GM18909 (cell line): Measurements from ENCODE around the gene TFEC.
"Not testable (repeated sequence)": the region's sequence is repeated elsewhere in the genome, so short reads cannot be mapped to it uniquely, and the experiment has no call there.

ENCODE experiments used
- ATAC-seq: cut with Tn5 transposase; IDR thresholded peaks from one replicate; pipeline ENCODE4 v1.9.1; 2021; ENCODE audit warnings: mild to moderate bottlenecking; ENCODE audit not compliant: unreplicated experiment, poor library complexity

Gene TFEC, protein sequence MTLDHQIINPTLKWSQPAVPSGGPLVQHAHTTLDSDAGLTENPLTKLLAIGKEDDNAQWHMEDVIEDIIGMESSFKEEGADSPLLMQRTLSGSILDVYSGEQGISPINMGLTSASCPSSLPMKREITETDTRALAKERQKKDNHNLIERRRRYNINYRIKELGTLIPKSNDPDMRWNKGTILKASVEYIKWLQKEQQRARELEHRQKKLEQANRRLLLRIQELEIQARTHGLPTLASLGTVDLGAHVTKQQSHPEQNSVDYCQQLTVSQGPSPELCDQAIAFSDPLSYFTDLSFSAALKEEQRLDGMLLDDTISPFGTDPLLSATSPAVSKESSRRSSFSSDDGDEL

GRCh38 chr7:116030651-116031276 is at the start of gene TFEC:
TSS of gene TFEC (minus strand) at chr7:116030763. CDS start at chr7:115984441, 46,322 bp downstream.
- no peak for ATAC-seq

GRCh38 chr7:116075351-116076145 is 45.0 kb upstream of the TFEC start:
- ATAC-seq, result no peak

GRCh38 chr7:116071629-116072028 is 41.1 kb upstream of the TFEC start:
- ATAC-seq, result no peak

- ATAC-seq, result no peak
Measured at GRCh38 chr7:116064179-116064578, 33.6 kb upstream of the TFEC start.

- no peak for ATAC-seq
Measured at GRCh38 chr7:116062666-116063065, 32.1 kb upstream of the TFEC start.

- ATAC-seq, result no peak
Measured at GRCh38 chr7:116052006-116052405, 21.4 kb upstream of the TFEC start.

GRCh38 chr7:116047261-116047660 is 16.7 kb upstream of the TFEC start:
- not testable (repeated sequence) for ATAC-seq

GRCh38 chr7:116045532-116045931 is 15.0 kb upstream of the TFEC start:
- no peak for ATAC-seq

DNA sequence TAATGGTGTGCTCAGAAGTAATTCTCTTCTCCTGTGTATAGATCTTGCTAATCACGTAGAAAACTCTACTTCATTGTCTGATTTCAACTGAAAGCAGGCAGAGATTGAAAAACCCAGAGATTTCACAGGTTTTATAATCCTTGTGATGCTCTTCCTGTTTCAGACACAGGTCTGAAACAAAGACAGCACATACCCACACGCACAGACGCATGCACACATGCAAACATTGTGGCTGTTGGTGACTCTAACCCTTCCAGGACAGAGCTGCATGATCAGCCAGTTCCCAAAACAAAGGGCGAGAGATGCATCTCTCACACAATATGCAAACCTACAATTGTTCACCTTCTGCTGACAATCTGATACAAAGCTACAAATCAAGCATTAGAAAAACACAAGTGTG is 11.1 kb upstream of the TFEC start:
- ATAC-seq, result peak; percentile 95

DNA sequence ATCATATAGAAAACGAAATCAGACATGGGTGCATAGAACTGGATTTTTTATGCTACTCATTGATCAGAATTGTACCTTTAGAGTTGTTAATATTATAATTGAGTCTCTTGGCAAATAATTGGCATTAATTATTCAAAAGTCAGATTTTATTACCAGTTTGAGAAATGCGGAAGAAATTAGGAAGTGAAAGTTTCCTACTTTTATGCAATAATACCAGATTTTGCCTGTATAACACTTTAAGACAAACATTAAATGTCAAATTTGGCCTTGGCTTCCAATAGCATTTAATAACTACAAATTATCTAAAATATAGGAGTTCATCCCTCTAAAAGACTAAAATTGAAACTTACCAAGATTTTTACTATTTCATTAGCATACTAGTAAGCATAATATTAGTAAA is 6.8 kb upstream of the TFEC start:
- ATAC-seq, result no peak

DNA sequence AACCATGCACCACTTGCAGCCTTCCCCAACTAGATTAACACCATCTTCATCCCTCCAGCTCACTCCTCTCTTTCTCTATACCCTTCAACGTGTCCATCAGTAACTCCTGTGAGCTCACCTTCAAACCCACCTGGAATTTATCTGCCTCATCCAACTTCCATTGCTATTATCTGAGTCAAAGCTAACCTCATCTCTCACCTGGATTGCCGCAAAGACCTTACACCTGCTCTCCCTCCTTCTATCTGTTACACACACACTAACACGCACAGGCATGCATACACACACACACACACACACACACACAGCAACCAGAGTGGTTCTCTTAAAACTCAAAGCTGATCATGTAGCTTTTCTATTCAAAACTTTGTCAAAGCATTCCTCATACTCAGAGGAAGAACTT is 3.8 kb upstream of the TFEC start:
- no peak for ATAC-seq

DNA sequence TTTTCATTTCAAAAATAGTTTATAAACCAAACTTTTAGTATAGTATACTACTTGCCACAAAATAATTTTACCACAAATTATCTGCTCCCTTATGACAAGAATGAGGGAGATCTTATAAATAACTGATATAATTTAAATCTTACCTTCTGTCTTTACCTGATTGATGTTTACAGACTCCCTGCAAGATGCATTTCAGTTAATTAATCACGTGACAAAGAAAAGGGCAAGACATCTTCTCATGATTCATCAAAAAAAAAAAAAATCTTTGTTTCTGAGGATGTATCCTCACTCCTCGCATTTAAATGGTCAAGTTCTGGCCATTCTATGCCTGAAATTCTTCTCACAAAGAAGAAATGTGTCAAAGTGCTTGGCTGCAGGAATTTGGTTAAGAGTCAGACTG is 2.3 kb upstream of the TFEC start:
- no peak for ATAC-seq

DNA sequence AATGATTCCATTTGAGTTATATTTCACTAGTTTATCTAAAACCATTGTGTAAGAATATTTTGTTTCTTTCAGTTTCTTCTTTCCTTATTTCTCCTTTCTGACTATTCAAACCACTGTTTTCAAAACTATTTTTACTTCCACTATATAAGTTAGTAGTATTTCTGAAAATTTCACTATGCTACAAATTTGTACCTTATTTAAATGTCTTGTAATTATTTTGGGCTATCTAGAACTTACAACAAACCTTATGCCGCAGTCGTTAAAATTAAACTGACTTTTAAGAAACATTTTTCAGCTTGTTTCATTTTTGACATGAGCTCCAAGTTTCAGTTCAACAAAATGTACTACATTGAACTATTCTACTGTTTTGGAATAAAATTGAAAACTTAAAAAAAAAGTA is 1.8 kb downstream of the TFEC start:
- peak; percentile 71 for ATAC-seq

GRCh38 chr7:116027786-116028185 is 2.8 kb downstream of the TFEC start:
- no peak for ATAC-seq

- ATAC-seq, result no peak
Measured at GRCh38 chr7:116024826-116025809, 5.4 kb downstream of the TFEC start.

- ATAC-seq, result peak; percentile 49
Measured at GRCh38 chr7:116021237-116021636, 9.3 kb downstream of the TFEC start.

DNA sequence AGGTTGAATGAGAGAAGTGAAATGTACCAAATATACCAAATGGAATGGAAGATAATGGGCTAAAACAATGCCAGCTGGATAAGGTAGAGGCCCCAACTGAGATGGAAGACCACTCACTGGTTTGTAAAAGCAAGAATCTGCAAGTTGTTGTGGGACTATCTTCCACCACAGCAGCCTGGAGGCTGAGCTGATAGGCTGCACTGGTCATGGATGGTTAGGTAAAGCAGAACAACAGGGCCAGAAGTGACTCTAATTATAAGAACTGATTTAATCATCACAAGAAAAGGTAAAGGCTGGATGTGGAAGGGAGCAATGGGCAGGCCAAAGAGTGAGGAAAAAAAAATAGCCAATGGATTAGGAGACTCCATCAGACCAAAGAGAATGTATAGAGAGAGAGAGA is 11.8 kb downstream of the TFEC start:
- ATAC-seq, result no peak

DNA sequence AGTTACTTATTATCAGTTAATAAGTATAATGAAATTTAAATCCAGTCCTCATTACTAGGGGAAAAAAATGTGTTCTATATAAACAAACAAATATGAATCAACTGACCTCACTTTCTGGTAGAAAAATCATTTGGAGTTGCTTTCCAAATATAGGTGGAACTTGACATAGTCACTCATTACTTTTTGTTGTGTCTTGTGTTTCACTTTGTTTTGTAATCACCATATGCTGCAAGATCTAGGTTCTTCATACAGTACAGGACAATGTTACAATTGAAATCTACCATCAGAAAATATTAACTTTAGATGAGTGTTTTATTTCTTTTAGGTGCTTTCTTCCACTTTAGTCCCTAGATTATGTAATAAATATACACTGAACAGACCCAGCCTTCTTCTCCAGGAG is 16.9 kb downstream of the TFEC start:
- no peak for ATAC-seq

DNA sequence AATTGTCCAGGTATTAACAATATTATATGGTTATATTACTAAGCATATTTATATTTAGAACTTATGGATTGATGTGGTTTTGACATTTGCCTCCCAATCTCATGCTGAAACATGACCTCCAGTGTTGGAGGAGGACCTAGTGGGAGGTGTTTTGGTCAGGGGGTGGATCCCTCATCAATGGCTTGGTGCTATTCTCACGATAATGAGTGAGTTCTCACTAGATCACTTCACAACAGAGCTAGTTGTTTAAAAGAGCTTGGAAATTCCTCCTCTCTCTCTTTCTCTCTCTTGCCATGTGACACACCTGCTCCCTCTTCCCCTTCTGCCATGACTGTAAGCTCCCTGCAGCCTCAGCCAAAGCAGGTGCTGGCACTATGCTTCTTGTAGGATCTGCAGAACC is 19.0 kb downstream of the TFEC start:
- no peak for ATAC-seq

DNA sequence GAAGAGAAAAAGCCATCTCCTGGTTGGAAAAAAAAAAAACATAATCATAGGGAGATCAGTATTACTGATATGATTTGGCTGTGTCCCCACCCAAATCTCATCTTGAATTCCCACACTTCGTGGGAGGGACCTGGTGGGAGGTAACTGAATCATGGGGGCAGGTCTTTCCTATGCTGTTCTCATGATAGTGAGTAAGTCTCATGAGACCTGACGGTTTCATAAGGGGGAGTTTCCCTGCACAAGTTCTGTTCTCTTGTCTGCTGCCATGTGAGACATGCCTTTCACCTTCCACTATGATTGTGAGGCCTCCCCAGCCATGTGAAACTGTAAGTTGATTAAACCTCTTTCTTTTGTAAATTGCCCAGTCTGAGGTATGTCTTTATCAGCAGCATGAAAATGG is 25.8 kb downstream of the TFEC start:
- ATAC-seq, result not testable (repeated sequence)
